Measurements from ENCODE around the gene ACBD6.
A peak's percentile ranks its signal among the peaks of the same experiment; 100 is the strongest.

ACBD6 gene

GRCh38 chr1:180504186-180504585, 1.8 kb upstream of the ACBD6 start:
- Histone ChIP-seq H3K9me3 (ENCODE audit: insufficient read depth, low read depth, low read length) (no peaks in the 10 kb centered on the region; the same call in 1 of the 2 replicates), H3K36me3 (ENCODE audit: insufficient read depth, low read depth, low read length) (0 out of 2 replicates have a peak, but pooled peaks cover 2% of the 10 kb centered on the region), H3K27me3 (ENCODE audit: insufficient read depth, low read length) (peaks cover 9% of the 10 kb centered on the region; the same call in 1 of the 2 replicates), H3K4me3 (ENCODE audit: low read length) (no peak overlapping the region), H3K27ac (ENCODE audit: low read length) (no peak overlapping the region), H3K9ac (ENCODE audit: low read depth, low read length) (no peak overlapping the region), H3K4me1 (ENCODE audit: insufficient read depth, low read length) (peaks cover 10% of the 10 kb centered on the region; the same call in 1 of the 2 replicates)

GRCh38 chr1:180503280-180503862, 994 bp upstream of the ACBD6 start:
- no peaks in the 10 kb centered on the region; the same call in 1 of the 2 replicates for H3K9me3 ChIP-seq (ENCODE audit: insufficient read depth, low read depth, low read length)
- H3K27ac ChIP-seq (ENCODE audit: low read length), result no peak overlapping the region
- peak overlapping the region; percentile 83; the same call in 1 of the 2 replicates for H3K9ac ChIP-seq (ENCODE audit: low read depth, low read length)
- H3K36me3 ChIP-seq (ENCODE audit: insufficient read depth, low read depth, low read length), result peaks cover 7% of the 10 kb centered on the region; the same call in 1 of the 2 replicates
- peaks cover 10% of the 10 kb centered on the region; the same call in 1 of the 2 replicates for H3K4me1 ChIP-seq (ENCODE audit: insufficient read depth, low read length)
- peaks cover 9% of the 10 kb centered on the region; the same call in 1 of the 2 replicates for H3K27me3 ChIP-seq (ENCODE audit: insufficient read depth, low read length)
- peak overlapping the region; percentile 81 for H3K4me3 ChIP-seq (ENCODE audit: low read length)

- Histone ChIP-seq H3K36me3 (ENCODE audit: insufficient read depth, low read depth, low read length) (peaks cover 15% of the 10 kb centered on the region), H3K4me1 (ENCODE audit: insufficient read depth, low read length) (peaks cover 10% of the 10 kb centered on the region; the same call in 1 of the 2 replicates), H3K9me3 (ENCODE audit: insufficient read depth, low read depth, low read length) (no peaks in the 10 kb centered on the region), H3K9ac (ENCODE audit: low read depth, low read length) (peak overlapping the region; percentile 83), H3K4me3 (ENCODE audit: low read length) (peak overlapping the region; percentile 81), H3K27ac (ENCODE audit: low read length) (peak overlapping the region; percentile 22), H3K27me3 (ENCODE audit: insufficient read depth, low read length) (peaks cover 9% of the 10 kb centered on the region; the same call in 1 of the 2 replicates)
Observed at GRCh38 chr1:180501865-180502360, 464 bp downstream of the ACBD6 start.

- H3K27ac ChIP-seq (ENCODE audit: low read length), result no peak overlapping the region
- peaks cover 15% of the 10 kb centered on the region for H3K36me3 ChIP-seq (ENCODE audit: insufficient read depth, low read depth, low read length)
- H3K4me1 ChIP-seq (ENCODE audit: insufficient read depth, low read length), result peaks cover 10% of the 10 kb centered on the region; the same call in 1 of the 2 replicates
- peaks cover 9% of the 10 kb centered on the region; the same call in 1 of the 2 replicates for H3K27me3 ChIP-seq (ENCODE audit: insufficient read depth, low read length)
- no peaks in the 10 kb centered on the region for H3K9me3 ChIP-seq (ENCODE audit: insufficient read depth, low read depth, low read length)
- peak overlapping the region; percentile 81 for H3K4me3 ChIP-seq (ENCODE audit: low read length)
- H3K9ac ChIP-seq (ENCODE audit: low read depth, low read length), result no peak overlapping the region
Observed at GRCh38 chr1:180500689-180501088, 1.7 kb downstream of the ACBD6 start.

- Histone ChIP-seq H3K27ac (ENCODE audit: low read length) (no peak overlapping the region), H3K27me3 (ENCODE audit: insufficient read depth, low read length) (peaks cover 8% of the 10 kb centered on the region; the same call in 1 of the 2 replicates), H3K4me3 (ENCODE audit: low read length) (no peak overlapping the region), H3K36me3 (ENCODE audit: insufficient read depth, low read depth, low read length) (peaks cover 32% of the 10 kb centered on the region), H3K4me1 (ENCODE audit: insufficient read depth, low read length) (peaks cover 10% of the 10 kb centered on the region; the same call in 1 of the 2 replicates), H3K9me3 (ENCODE audit: insufficient read depth, low read depth, low read length) (no peaks in the 10 kb centered on the region), H3K9ac (ENCODE audit: low read depth, low read length) (no peak overlapping the region)
Observed at GRCh38 chr1:180498594-180498993, 3.8 kb downstream of the ACBD6 start.

GRCh38 chr1:180497826-180498225, 4.6 kb downstream of the ACBD6 start:
- no peak overlapping the region for H3K27ac ChIP-seq (ENCODE audit: low read length)
- peaks cover under 1% of the 10 kb centered on the region; the same call in 1 of the 2 replicates for H3K27me3 ChIP-seq (ENCODE audit: insufficient read depth, low read length)
- H3K9ac ChIP-seq (ENCODE audit: low read depth, low read length), result no peak overlapping the region
- H3K36me3 ChIP-seq (ENCODE audit: insufficient read depth, low read depth, low read length), result peaks cover 37% of the 10 kb centered on the region
- no peaks in the 10 kb centered on the region for H3K9me3 ChIP-seq (ENCODE audit: insufficient read depth, low read depth, low read length)
- no peak overlapping the region for H3K4me3 ChIP-seq (ENCODE audit: low read length)
- peaks cover 6% of the 10 kb centered on the region; the same call in 1 of the 2 replicates for H3K4me1 ChIP-seq (ENCODE audit: insufficient read depth, low read length)

GRCh38 chr1:180494370-180494769, 8.0 kb downstream of the ACBD6 start:
- no peaks in the 10 kb centered on the region for H3K4me1 ChIP-seq (ENCODE audit: insufficient read depth, low read length)
- no peak overlapping the region for H3K27ac ChIP-seq (ENCODE audit: low read length)
- H3K9ac ChIP-seq (ENCODE audit: low read depth, low read length), result no peak overlapping the region
- no peak overlapping the region for H3K4me3 ChIP-seq (ENCODE audit: low read length)
- H3K9me3 ChIP-seq (ENCODE audit: insufficient read depth, low read depth, low read length), result no peaks in the 10 kb centered on the region
- peaks cover 52% of the 10 kb centered on the region for H3K36me3 ChIP-seq (ENCODE audit: insufficient read depth, low read depth, low read length)
- no peaks in the 10 kb centered on the region for H3K27me3 ChIP-seq (ENCODE audit: insufficient read depth, low read length)

GRCh38 chr1:180489976-180490375, 12.4 kb downstream of the ACBD6 start:
- Histone ChIP-seq H3K27ac (ENCODE audit: low read length) (no peak overlapping the region), H3K27me3 (ENCODE audit: insufficient read depth, low read length) (no peaks in the 10 kb centered on the region), H3K9me3 (ENCODE audit: insufficient read depth, low read depth, low read length) (no peaks in the 10 kb centered on the region), H3K4me3 (ENCODE audit: low read length) (no peak overlapping the region), H3K4me1 (ENCODE audit: insufficient read depth, low read length) (peaks cover 27% of the 10 kb centered on the region), H3K36me3 (ENCODE audit: insufficient read depth, low read depth, low read length) (peaks cover 55% of the 10 kb centered on the region), H3K9ac (ENCODE audit: low read depth, low read length) (no peak overlapping the region)

- no peak overlapping the region for H3K9ac ChIP-seq (ENCODE audit: low read depth, low read length)
- H3K9me3 ChIP-seq (ENCODE audit: insufficient read depth, low read depth, low read length), result no peaks in the 10 kb centered on the region
- H3K27ac ChIP-seq (ENCODE audit: low read length), result no peak overlapping the region
- peaks cover 50% of the 10 kb centered on the region; the same call in 1 of the 2 replicates for H3K36me3 ChIP-seq (ENCODE audit: insufficient read depth, low read depth, low read length)
- no peak overlapping the region for H3K4me3 ChIP-seq (ENCODE audit: low read length)
- no peaks in the 10 kb centered on the region for H3K27me3 ChIP-seq (ENCODE audit: insufficient read depth, low read length)
- peaks cover 27% of the 10 kb centered on the region for H3K4me1 ChIP-seq (ENCODE audit: insufficient read depth, low read length)
Observed at GRCh38 chr1:180489313-180489712, 13.1 kb downstream of the ACBD6 start.

- no peak overlapping the region for H3K27ac ChIP-seq (ENCODE audit: low read length)
- no peak overlapping the region for H3K9ac ChIP-seq (ENCODE audit: low read depth, low read length)
- H3K9me3 ChIP-seq (ENCODE audit: insufficient read depth, low read depth, low read length), result no peaks in the 10 kb centered on the region
- H3K4me3 ChIP-seq (ENCODE audit: low read length), result no peak overlapping the region
- peaks cover 45% of the 10 kb centered on the region; the same call in 1 of the 2 replicates for H3K36me3 ChIP-seq (ENCODE audit: insufficient read depth, low read depth, low read length)
- H3K4me1 ChIP-seq (ENCODE audit: insufficient read depth, low read length), result peaks cover 27% of the 10 kb centered on the region
- H3K27me3 ChIP-seq (ENCODE audit: insufficient read depth, low read length), result no peaks in the 10 kb centered on the region
Observed at GRCh38 chr1:180488661-180489060, 13.7 kb downstream of the ACBD6 start.

GRCh38 chr1:180486092-180486491, 16.3 kb downstream of the ACBD6 start:
- Histone ChIP-seq H3K27me3 (ENCODE audit: insufficient read depth, low read length) (no peaks in the 10 kb centered on the region), H3K9ac (ENCODE audit: low read depth, low read length) (no peak overlapping the region), H3K4me3 (ENCODE audit: low read length) (no peak overlapping the region), H3K36me3 (ENCODE audit: insufficient read depth, low read depth, low read length) (peaks cover 30% of the 10 kb centered on the region; the same call in 1 of the 2 replicates), H3K9me3 (ENCODE audit: insufficient read depth, low read depth, low read length) (no peaks in the 10 kb centered on the region), H3K27ac (ENCODE audit: low read length) (no peak overlapping the region), H3K4me1 (ENCODE audit: insufficient read depth, low read length) (peaks cover 32% of the 10 kb centered on the region)

GRCh38 chr1:180484490-180484889, 17.9 kb downstream of the ACBD6 start:
- Histone ChIP-seq H3K27ac (ENCODE audit: low read length) (no peak overlapping the region), H3K9me3 (ENCODE audit: insufficient read depth, low read depth, low read length) (no peaks in the 10 kb centered on the region), H3K9ac (ENCODE audit: low read depth, low read length) (no peak overlapping the region), H3K4me1 (ENCODE audit: insufficient read depth, low read length) (peaks cover 32% of the 10 kb centered on the region), H3K36me3 (ENCODE audit: insufficient read depth, low read depth, low read length) (peaks cover 31% of the 10 kb centered on the region; the same call in 1 of the 2 replicates), H3K4me3 (ENCODE audit: low read length) (no peak overlapping the region), H3K27me3 (ENCODE audit: insufficient read depth, low read length) (no peaks in the 10 kb centered on the region)
